Loucy (cell line): Measurements from ENCODE around the gene EHD2.
"Not testable (repeated sequence)": the region's sequence is repeated elsewhere in the genome, so short reads cannot be mapped to it uniquely, and the experiment has no call there.

Experiments
- H2AFZ ChIP-seq: fragments of 200-600 bp; sonication (generic); 2 replicates; pipeline ENCODE4 v1.6.0; 2016; ENCODE audit warnings: antibody characterized with exemption, mild to moderate bottlenecking, low read length, moderate library complexity
- H3F3A ChIP-seq: fragments of 200-600 bp; 2 replicates; pipeline ENCODE4 v1.6.0; 2016; ENCODE audit warnings: antibody characterized with exemption, low read depth, mild to moderate bottlenecking
- H3K27me3 ChIP-seq: fragments of 200-600 bp; sonication (generic); 2 replicates; pipeline ENCODE4 v1.6.1; 2014; ENCODE audit warnings: low read length, mild to moderate bottlenecking; ENCODE audit not compliant: insufficient read depth, poor library complexity, severe bottlenecking
- H3K36me3 ChIP-seq: fragments of 200-600 bp; sonication (generic); 2 replicates; pipeline ENCODE4 v1.6.1; 2016; ENCODE audit warnings: low read length; ENCODE audit not compliant: insufficient read depth
- H3K4me1 ChIP-seq: fragments of 200-600 bp; sonication (generic); 2 replicates; pipeline ENCODE4 v1.5.1; 2014; ENCODE audit warnings: low read length, mild to moderate bottlenecking; ENCODE audit not compliant: insufficient read depth, poor library complexity, severe bottlenecking
- H3K4me2 ChIP-seq: fragments of 200-600 bp; sonication (generic); 2 replicates; pipeline ENCODE4 v1.6.0; 2014; ENCODE audit warnings: antibody characterized with exemption, low read length, low read depth, mild to moderate bottlenecking; ENCODE audit not compliant: poor library complexity, severe bottlenecking
- H3K4me3 ChIP-seq: fragments of 200-600 bp; sonication (generic); 2 replicates; pipeline ENCODE4 v1.5.1; 2014; ENCODE audit warnings: low read length, mild to moderate bottlenecking, mixed read lengths; ENCODE audit not compliant: poor library complexity, severe bottlenecking
- H3K79me2 ChIP-seq: fragments of 200-600 bp; sonication (generic); 2 replicates; pipeline ENCODE4 v1.6.1; 2014; ENCODE audit warnings: low read length; ENCODE audit not compliant: insufficient read depth
- H3K9ac ChIP-seq: fragments of 200-600 bp; sonication (generic); 2 replicates; pipeline ENCODE4 v1.6.0; 2014; ENCODE audit warnings: mild to moderate bottlenecking, low read depth, low read length, moderate library complexity; ENCODE audit not compliant: poor library complexity, severe bottlenecking
- H3K9me2 ChIP-seq: fragments of 200-600 bp; sonication (generic); replicated peaks from 2 replicates; pipeline ENCODE4 v1.6.1; 2016; ENCODE audit warnings: low read depth, low read length, mixed read lengths
- H3K9me3 ChIP-seq: fragments of 200-600 bp; sonication (generic); 2 replicates; pipeline ENCODE4 v1.6.1; 2014; ENCODE audit warnings: mild to moderate bottlenecking, antibody characterized with exemption, low read length, low read depth; ENCODE audit not compliant: insufficient read depth
- H4K20me1 ChIP-seq: fragments of 200-600 bp; sonication (generic); 2 replicates; pipeline ENCODE4 v1.6.0; 2014; ENCODE audit warnings: antibody characterized with exemption, low read length, mild to moderate bottlenecking; ENCODE audit not compliant: insufficient read depth, poor library complexity, severe bottlenecking
- CTCF ChIP-seq: fragments of 200-600 bp; sonication (generic); conservative IDR thresholded peaks from 2 replicates; pipeline ENCODE4 v1.5.1; 2014; ENCODE audit warnings: mild to moderate bottlenecking, antibody characterized with exemption, low read length
- EZH2phosphoT487 ChIP-seq: fragments of 200-600 bp; IDR thresholded peaks from 2 replicates; pipeline ENCODE4 v1.6.1; 2018; ENCODE audit warnings: antibody characterized with exemption, mild to moderate bottlenecking, moderate library complexity, borderline replicate concordance

EHD2 gene

GRCh38 chr19:47762151-47762550 is 48.9 kb downstream of the EHD2 start:
- Histone ChIP-seq H3K4me2 (no peak overlapping the region), H3K4me3 (no peak overlapping the region), H2AFZ (no peak overlapping the region), H3K4me1 (peaks cover 3% of the 10 kb centered on the region), H3K9me2 (no peaks in the 10 kb centered on the region), H4K20me1 (no peaks in the 10 kb centered on the region), H3F3A (no peaks in the 10 kb centered on the region), H3K9me3 (no peaks in the 10 kb centered on the region), H3K79me2 (no peaks in the 10 kb centered on the region), H3K27me3 (no peaks in the 10 kb centered on the region), H3K36me3 (peaks cover 14% of the 10 kb centered on the region; the same call in 1 of the 2 replicates), H3K9ac (no peak overlapping the region)
- no peak for TF ChIP-seq EZH2phosphoT487
- TF ChIP-seq CTCF = no peak

- no peak overlapping the region for H3K9ac ChIP-seq
- H3K79me2 ChIP-seq = no peaks in the 10 kb centered on the region
- peaks cover 3% of the 10 kb centered on the region for H3K4me1 ChIP-seq
- H4K20me1 ChIP-seq = no peaks in the 10 kb centered on the region
- TF ChIP-seq EZH2phosphoT487 (no peak), CTCF (no peak)
- no peaks in the 10 kb centered on the region for H3K27me3 ChIP-seq
- H3K9me2 ChIP-seq = no peaks in the 10 kb centered on the region
- no peaks in the 10 kb centered on the region for H3F3A ChIP-seq
- no peak overlapping the region for H2AFZ ChIP-seq
- no peak overlapping the region for H3K4me3 ChIP-seq
- peaks cover 8% of the 10 kb centered on the region; the same call in 1 of the 2 replicates for H3K36me3 ChIP-seq
- H3K4me2 ChIP-seq = no peak overlapping the region
- H3K9me3 ChIP-seq = no peaks in the 10 kb centered on the region
Observed at GRCh38 chr19:47762615-47763308, 49.5 kb downstream of the EHD2 start.

GRCh38 chr19:47764705-47765104 is 51.5 kb downstream of the EHD2 start:
- not testable (repeated sequence) for H3K9me2 ChIP-seq, H3K4me1 ChIP-seq, H3K9ac ChIP-seq, H3K9me3 ChIP-seq, H3F3A ChIP-seq, H2AFZ ChIP-seq, H4K20me1 ChIP-seq, H3K36me3 ChIP-seq, H3K4me3 ChIP-seq, H3K27me3 ChIP-seq, H3K79me2 ChIP-seq, H3K4me2 ChIP-seq
